DMS53 (cell line): Measurements from ENCODE around the gene GPR39.

Experiments used
- DNase-seq: peaks from one replicate; lab custom pipeline; 2025; lab: John Stamatoyannopoulos, UW

GPR39 gene

DNA sequence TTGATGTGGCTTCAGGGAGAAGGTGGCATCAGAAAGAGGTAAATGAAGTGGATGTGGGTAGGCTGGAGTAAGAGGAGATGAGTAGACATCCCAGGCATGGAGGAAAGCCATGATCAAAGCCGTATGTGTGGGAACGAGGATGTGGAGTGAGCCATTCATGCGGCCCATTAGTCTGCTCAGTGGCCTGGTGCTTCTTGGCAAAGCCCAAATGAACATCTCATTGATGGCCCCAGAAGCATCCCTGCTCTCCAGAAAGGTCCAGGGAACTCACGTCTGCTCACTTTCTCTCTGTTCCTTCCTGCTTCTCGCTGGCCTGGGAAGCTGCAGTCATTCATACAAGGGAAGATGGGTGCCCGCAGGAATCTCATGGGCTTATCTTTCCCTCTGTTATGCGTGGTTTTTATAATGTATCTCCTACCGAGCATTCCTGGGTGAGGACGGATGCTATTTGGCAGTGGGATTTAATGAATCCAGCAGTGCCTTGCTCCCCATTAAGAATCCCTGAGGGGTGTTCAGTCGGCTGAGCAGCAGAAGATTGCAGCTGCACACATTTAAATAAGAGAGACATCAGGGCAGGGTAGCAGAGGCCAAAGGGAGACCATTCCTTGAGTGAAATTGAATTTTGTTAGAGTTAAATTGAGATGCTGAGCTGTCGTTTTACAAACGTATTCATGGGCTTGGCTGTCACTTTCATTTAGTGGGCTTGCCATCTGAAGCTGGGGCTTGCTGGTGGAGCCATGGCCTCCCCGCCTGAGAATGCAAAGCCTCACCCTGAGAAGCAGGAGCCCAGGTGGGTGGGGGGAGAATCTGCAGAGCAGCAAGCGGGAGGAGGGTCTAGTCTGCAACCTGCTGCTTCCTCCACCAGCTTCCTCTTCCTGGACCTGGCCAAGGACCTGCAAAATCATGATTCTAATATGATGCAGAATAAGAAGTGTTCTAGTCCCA, 188.9 kb downstream of the GPR39 start:
- DNase-seq: no peak

DNA sequence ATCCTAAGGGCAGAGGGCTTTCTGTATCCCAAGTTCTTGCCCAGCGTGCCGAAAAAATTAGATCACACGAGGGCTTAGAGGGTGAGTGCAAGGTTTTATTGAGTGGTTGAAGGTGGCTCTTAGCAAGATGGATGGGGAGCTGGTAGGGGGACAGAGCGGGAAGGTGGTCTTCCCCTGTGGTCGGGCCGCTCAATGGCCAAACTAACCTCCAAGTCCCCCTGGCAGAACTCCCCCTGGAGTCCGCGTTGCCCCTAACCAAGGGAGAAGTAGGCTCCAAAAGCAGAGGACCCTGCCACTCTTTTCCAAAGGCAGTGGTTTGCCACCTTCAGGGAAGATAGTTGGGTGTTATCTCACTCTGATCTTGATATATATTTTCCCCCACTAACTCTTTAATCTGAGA, 190.0 kb downstream of the GPR39 start:
- DNase-seq: no peak

DNA sequence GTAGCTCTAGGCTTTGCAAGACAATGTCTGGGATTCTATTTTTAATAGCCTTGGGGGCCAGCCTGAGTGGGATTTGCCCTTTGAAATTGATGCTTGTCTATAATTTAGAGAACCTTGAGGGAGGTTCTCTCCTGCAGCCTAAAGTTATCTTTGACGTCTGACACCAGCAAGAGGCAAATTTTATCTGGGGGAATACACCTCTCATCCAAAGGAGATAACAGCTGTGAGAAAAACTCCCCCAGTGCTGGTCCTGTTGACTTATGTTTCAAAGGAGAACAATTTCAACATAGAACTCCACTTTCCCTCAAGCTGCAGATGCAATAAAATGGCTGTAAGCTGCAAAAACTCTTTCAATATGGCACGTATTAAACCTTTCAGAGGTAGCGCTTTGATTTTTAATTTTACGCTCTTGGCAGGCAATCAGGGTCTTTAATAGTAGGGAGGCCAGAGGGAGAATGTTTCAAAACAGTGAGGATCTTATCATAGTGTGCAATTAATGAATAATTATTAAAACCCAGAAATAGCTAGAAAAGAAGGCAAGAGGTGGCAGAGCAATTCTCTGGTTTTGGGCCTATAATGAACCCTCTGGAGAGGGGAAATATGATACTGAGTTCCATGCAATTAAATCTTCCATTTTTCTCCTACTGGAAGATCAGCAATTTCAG, 191.0 kb downstream of the GPR39 start:
- DNase-seq: no peak

DNA sequence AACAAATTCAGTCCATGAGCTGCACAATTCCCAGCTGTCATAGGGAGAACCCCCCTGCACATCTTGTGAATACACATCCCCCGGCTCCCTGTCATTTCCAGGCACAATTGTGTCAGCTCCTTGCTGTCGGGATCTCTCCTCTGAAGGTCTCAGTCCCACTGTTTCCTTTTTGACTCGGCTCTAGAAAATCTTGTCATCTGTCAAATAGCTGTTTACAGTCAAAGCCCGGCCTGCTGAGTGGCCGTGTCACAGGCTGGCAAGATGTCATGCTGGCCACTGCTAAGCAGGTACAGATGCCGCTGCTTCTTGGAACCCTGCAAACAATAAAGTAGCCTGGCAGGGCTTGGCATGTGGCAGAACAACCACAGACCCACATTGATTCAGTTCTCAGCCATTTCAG, 191.7 kb downstream of the GPR39 start:
- DNase-seq: peak; percentile 11

DNA sequence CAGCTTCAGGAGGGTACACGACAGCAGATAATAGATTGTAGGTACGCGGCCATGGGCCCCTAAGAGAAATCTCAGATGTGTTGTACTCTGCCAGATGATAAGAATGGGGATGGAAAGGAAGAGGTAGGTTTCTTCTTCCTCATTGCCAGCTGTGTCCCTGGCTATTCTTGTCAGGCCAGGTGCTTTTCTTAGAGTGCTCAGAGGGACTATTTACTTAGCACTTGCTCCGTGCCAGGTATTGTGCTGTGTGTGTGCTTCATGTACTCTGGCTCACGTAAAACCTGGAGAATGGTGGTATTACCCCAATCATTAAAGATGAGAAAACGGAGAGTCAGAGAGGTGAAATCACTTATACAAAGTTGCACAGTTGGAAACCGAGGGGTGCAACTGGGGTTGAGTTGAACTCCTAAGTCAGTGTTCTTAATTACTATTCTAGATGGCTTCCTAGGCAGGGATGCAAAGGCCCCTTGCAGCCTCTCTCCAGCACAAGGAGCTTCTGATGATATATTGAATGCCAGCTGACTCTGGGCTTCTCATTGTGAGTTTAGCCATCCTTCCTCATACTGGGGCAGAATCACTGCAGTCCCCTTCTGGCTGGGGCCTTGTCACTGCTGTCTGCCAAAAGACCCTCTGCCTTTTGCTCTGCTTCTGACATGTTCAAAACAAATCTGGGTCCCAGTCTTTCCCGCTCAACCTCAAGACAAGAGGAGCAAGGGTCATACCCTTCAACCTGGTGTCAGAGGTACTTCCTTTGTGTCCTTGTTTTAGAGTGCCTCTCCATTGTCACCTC, 192.7 kb downstream of the GPR39 start:
- DNase-seq: peak; percentile 22

DNA sequence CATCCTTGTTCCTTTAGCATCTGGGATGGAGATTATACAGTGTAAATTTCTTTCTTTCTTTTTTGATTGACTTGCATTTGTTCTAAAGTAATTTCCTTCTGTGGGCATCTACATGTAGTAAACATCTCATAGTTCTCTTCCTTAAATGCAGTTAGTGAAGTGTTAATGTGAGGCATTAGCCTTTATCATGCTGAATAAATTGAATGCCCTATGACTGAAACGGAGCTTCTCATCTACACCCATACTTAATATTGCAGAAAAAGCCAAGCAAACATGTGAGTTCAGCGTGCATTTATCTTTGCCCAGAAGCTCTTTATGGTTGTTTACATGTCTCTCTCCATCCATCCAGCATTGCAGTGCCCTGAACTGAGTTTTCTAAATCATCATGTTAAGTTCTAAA, 195.1 kb downstream of the GPR39 start:
- DNase-seq: no peak

DNA sequence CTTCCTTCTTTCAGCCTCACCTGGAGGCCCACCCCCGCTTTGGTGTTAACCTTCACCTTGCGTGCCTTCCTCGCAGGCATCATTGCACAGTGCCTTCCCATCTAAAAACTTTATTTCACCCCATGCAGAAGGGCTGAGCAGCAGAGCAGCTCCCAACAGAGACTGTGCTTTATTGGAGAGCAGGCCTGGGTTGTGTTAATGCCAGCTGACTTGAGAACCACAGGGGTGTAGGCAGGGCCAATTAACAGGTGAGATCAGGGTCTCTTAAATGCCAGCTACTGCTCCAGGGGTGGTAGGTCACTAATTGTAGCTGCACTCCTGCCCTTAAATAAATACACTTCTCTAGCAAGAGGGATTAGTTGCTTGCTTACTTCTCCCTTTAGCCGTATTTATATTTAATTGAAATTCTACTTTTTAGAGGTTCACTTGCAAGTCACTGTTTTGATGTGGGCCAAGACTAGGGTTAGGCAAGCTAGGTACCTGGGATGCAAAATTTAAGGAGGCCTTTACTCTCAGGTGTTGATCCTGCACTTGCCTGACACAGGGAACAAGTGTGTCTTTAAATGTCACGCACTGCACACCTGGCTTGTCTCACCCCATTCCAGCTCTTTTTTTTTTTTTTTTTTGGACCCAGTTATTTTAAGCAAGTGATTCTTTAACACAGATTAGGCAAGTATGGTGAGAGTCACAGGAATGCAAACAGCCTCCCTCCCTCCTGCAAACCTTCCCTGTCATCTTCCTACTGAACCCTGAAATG, 198.9 kb downstream of the GPR39 start:
- DNase-seq: no peak

DNA sequence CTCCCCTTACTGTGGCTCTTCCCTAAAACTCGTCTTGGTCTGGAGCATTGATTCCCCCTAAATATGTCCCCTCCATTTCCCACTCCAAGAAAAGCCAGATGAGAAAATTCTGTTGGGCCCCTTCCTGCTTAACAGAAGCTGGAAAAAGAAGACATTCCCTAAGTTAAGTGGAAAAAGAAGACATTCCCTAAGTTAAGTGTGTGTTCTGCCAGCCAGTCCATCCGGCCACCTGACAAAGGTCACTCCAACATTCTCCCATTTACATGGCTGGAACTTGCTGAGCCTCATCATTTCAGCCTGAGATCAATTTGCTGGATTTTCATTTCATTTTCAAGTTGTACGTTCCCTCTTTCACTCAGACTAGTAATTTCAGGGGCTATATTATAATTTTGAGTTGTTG, 201.4 kb downstream of the GPR39 start:
- peak; percentile 7 for DNase-seq

DNA sequence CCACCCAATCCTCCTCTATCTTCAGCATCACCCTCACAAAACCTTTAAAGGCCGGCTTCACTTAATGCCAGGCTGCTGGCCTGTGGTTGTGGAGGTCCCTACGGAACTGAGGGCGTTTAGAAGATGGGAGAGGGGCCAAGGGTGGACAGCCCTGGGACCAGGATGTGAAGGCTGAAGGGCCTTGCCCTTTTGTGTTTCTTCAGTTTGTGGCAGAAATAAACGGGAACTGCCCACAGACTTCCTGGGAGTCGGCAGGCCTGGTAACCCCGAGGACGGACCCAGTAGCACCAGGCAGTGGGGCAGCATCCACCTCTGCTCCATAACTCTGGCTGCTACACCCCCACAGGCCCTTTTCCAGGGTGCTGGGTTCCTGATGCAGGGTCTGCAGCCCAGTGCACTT, 202.1 kb downstream of the GPR39 start:
- DNase-seq: no peak

DNA sequence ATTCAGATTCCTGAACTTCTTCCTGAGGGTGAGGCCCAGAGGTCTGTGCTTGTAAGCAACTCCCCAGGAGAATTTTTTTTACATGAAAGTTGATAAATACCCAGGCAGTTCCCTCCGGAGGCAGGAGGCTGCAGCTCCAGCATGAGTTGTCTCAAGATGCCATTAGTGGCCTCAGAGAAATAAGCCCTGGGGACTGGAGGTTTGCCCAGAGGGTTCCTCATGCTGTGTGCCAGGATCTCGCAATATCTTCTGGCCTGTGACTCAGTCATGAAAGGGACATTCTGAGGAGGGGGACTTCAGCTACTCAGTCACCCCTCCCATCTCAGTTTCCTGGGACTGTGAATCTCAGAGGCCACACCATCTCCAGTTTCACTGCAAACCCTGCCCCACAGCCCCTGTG, 203.5 kb downstream of the GPR39 start:
- DNase-seq: no peak

DNA sequence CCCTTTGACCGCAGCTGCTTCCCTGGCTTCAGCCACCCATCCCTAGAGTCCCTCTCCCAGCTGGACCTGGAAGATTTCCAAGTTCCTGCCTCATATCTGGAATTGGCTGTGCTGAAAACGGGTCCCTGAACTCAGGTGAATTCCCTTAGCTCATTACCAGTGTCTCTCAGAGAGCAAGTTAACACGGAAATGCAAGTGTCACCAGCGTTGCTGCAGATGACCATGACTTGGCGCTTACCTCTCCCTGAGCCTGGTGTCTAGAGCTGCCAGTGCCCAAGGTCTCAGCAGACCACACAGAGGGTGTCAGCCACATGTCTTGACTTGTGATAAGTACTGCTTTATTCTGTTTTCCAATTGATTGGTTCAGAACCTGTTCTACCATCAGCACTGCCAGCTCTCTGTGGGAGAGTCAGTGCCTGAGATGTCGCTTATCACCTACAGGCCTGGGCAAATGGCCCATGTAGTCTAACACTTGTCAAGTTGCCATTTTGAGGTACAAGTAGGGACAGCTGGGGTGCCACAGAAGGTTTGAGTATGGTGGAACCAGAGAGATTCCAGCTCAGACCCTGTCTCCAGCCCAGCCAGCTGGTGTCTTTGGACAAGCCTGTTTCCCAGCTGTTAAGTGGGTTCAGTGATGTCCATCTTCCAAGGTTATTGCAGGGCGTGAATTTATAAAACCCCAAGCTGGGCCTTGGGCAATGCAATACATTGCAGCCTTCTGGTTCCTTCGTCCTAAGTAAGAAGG, 204.7 kb downstream of the GPR39 start:
- DNase-seq: no peak

DNA sequence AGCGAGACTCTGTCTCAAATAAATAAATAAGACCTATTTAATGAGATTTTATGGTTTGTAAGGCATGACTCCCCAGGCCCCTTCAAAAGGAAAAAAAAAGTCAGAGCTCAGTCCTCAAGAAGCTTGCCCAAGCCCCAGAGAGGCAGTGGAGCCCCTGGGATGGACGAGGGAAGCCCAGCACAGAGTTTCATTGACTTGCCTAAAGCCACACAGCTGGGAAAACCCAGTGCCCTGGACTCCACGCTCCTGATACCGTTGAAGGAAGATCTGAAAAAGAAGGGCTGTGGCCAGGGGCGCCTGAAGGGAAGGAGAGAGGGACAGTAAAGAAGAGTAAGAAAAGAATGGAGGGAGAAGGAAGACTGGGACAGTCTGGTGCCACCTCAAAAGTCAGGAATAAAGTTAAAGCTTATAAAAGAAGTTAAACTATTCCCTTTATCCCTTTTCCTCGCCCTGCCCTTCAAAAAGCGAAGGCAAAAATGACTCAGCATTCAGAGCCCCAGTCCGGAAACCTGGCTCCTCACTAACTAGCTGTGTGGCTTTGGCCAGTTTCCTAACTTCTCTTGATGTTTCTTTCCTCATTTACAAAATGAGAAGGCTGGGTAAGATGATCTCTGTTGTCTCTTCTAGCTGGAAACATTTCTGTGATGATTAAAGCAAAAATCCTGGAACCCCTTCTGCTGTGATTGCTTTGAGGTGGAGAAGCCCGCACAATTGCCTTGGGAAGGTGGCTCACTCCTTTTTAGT, 206.7 kb downstream of the GPR39 start:
- DNase-seq: no peak

DNA sequence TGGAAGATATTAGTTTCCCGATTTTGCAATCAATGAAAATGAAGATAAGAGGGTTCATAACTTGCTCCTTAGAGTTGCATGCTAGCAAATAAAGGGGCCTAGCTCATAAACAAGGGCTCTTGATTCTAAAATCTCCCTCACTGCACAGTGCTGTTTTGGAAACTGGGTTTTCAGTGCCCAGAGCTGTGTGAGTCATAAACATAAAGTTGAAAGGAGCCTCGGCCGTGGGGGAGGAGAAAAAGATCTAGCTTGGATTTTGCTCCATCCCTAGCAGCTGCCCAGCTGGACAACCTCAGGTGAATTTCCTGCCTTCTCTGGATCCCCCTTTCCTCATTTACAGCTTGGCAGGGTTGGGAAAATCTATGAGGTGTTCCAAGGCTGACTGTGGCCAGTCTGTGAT, 210.9 kb downstream of the GPR39 start:
- no peak for DNase-seq

DNA sequence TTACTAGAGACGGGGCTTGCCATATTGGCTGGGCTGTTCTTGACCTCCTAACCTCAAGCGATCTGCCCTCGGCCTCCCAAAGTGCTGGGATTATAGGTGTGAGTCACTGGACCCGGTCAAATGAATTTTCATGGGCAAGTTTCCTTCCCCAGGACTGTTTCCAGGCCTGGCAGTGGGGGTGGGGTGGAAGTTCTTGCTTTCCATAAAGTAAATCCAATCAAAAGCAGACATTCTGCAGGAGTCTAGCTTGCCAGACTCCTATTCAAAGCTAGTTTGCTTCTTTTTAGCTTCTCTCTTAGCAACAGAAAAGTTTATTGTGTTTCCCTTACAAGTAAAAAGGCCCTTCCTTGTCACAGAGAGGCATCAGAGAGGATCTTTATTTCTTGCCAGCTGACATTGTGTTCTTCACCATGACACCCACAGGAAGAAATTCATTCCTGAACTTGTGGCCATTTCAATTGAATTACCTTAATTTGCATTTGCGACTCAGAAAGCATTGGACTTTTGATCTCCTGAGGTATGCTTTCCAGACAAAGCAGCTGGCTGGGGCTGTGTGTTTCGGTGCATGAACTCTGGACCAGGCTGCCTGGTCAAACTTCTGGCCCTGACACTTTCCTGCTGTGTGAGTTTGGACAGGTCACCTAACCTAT, 215.5 kb downstream of the GPR39 start:
- DNase-seq: no peak

DNA sequence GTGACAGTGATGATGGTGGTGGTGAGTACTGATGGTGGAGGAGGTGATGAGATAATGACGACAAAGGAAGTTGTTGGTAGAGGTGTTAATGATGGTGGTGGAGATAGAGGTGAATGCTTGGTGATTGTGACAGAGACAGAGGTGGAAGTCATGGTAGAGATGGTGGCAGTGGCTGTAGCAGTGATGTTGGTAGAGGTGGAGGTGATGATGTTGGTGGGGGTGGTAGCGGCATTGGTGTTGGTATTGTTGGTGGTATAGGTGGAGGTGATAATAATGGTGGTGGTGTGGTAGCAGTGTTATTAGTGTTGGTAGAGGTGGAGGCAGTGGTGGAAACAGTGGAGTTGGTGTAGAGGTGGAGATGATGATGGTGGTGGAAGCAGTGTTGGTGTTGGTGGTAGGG, 217.0 kb downstream of the GPR39 start:
- DNase-seq: no peak

DNA sequence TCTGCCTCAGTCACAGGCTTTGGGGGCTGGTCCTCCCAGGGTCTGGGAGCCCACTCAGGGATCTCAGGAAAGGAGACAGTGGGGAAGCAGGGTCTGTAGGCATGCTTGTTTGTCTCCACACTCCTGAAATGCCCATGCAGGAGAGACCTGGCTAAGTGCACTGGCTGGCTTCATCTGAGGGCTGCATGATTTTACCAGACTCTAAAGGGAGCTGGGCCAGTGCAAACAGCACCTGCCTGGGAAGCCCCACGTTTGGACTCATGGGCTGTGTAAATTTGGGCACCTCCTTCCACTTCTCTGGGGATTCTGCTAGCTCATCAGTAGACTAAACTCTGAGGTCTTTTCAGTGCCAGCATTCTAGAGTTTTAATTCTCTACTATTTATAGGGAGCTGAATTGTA, 219.7 kb downstream of the GPR39 start:
- no peak for DNase-seq

DNA sequence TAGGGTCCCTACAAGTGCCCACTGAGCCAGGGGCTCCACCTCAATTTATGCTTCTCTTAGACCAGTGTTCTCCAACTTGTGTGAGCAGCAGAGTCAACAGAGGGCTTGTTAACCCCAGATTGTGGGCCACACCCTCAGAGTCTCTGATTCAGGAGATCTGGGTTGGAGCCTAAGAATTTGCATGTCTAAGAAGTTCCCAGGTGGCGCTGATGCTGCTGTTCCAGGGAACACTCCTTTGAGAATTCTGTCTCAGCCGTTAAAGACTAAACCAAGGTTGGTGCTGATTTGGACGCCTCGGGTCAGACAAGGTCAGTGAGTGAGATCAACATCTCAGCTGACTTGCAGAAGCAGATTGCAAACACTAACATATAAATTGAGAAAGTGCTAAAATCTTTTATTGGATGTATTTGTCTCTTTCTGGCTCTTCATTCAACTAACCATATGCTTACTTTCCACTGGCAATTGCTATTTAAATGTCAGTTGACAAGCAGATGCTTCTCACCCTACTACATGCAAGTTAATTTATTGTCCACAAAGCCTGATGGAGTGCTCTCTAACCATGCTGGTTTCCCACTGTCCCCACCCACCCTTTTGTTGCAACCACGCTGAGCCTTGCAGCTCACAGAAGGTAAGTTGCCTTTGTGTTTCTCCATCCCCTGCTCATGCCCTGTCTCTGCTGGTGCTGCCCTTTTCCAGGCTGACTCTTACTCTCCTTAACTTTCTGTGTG, 221.9 kb downstream of the GPR39 start:
- no peak for DNase-seq

DNA sequence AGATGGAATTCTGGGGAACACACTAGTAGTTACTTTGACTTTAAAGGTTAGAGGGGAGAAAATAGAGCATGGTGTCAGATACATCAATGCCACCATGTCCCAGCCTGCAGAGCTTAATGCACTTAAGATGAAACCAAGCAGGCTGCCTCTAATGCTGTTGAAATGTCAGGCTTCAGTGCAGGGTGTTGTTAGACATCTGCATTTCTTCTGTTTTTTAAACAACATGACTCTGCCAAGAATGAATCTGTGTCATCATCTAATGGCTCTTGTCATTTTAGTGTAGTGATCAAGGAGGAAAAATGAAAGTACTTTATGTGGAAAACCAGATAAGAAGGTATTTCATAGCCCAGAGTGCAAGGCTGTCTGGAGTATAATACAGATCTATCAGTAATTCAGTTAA, 223.5 kb downstream of the GPR39 start:
- DNase-seq: no peak

DNA sequence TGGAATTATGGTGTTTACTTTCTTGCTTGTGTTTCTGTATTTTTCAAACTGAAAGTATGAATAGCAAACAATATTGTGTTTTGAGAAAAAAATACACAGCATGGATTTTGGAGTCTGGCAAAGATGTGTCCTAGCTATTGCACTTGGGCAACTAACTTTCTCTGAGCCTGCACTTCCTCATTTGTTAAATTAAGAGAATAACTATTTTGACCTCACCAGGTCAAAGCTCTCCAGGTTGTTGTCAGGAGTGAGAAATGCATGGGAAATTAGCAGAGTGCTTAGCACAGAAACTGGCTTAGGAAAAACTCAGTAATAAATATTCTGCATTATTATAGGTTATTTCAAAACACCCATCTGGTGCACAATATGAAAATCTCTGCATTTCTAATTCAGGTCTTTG, 225.2 kb downstream of the GPR39 start:
- DNase-seq: no peak
